ENCODE data around the gene IER3IP1. TPM values are rescaled to one million over a fixed set of nuclear protein-coding genes. Genes with fewer than 3 reads are reported as not detected.

Gene IER3IP1
- total RNA-seq, 1 donor from 2014 or later: 8.8 TPM

DNA sequence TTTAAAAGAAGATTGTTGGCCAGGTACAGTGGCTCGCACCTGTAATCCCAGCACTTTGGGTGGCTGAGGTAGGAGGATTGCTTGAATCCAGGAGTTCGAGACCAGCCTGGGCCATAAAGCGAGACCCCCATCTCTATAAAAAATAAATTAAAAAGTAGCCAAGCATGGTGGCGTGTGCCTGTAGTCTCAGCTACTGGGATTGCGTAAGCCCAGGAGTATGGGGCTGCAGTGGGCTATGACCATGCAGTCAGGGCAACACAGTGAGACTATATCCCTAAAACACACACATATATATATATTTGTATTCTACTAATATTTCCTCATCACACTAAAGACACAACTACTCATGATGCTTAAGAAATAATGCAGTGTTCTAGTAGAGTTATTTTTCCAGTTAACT, 33.0 kb downstream of the IER3IP1 start:
- peaks cover 3% of the 10 kb centered on the region for H3K4me1 Mint-ChIP-seq
- TF ChIP-seq, protein P1, sequence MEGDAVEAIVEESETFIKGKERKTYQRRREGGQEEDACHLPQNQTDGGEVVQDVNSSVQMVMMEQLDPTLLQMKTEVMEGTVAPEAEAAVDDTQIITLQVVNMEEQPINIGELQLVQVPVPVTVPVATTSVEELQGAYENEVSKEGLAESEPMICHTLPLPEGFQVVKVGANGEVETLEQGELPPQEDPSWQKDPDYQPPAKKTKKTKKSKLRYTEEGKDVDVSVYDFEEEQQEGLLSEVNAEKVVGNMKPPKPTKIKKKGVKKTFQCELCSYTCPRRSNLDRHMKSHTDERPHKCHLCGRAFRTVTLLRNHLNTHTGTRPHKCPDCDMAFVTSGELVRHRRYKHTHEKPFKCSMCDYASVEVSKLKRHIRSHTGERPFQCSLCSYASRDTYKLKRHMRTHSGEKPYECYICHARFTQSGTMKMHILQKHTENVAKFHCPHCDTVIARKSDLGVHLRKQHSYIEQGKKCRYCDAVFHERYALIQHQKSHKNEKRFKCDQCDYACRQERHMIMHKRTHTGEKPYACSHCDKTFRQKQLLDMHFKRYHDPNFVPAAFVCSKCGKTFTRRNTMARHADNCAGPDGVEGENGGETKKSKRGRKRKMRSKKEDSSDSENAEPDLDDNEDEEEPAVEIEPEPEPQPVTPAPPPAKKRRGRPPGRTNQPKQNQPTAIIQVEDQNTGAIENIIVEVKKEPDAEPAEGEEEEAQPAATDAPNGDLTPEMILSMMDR (IDR thresholded peaks at IDR 0.05): no peak
- ATAC-seq (ENCODE audit: low read depth) (no peak), DNase-seq (no peak)
- ChIA-PET POLR2A (no interaction called here), CTCF (no interaction called here)
- no peaks in the 10 kb centered on the region for H3K27me3 Mint-ChIP-seq
- no peaks in the 10 kb centered on the region for H3K9me3 Mint-ChIP-seq
- H3K4me3 Mint-ChIP-seq: no peak overlapping the region
- H3K36me3 Mint-ChIP-seq (ENCODE audit: low read depth): peaks cover 22% of the 10 kb centered on the region
- H3K27ac Mint-ChIP-seq: no peak overlapping the region
- intact Hi-C loops (cut with micrococcal nuclease): no loop called here

DNA sequence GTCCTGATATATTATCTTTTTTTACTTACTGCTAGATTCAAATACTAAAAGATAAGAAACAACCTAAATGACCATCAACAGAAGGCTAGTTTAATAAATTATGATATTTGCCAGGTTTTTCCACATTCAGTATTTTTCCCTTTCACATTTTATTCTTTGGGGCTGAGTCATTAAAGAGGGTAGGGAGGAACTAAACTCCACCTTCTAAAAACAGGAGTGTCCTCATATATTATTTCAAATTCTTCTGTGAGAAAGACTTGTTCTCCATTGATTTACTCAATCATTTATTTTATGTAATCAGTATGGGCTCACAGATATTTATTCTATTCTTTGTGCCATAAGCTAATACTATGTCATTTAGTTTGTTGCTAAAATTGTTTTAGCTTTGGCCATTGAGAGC, 34.9 kb downstream of the IER3IP1 start:
- DNase-seq (no peak), ATAC-seq (ENCODE audit: low read depth) (no peak)
- no peak overlapping the region for H3K27ac Mint-ChIP-seq
- TF ChIP-seq, protein P1 (IDR thresholded peaks at IDR 0.05): no peak
- H3K27me3 Mint-ChIP-seq: no peaks in the 10 kb centered on the region
- POLR2A ChIA-PET: no interaction called here
- H3K4me3 Mint-ChIP-seq: no peak overlapping the region
- CTCF ChIA-PET: no interaction called here
- H3K9me3 Mint-ChIP-seq: no peaks in the 10 kb centered on the region
- H3K36me3 Mint-ChIP-seq (ENCODE audit: low read depth): peaks cover 28% of the 10 kb centered on the region
- intact Hi-C loops (cut with micrococcal nuclease): no loop called here
- peaks cover 3% of the 10 kb centered on the region for H3K4me1 Mint-ChIP-seq

DNA sequence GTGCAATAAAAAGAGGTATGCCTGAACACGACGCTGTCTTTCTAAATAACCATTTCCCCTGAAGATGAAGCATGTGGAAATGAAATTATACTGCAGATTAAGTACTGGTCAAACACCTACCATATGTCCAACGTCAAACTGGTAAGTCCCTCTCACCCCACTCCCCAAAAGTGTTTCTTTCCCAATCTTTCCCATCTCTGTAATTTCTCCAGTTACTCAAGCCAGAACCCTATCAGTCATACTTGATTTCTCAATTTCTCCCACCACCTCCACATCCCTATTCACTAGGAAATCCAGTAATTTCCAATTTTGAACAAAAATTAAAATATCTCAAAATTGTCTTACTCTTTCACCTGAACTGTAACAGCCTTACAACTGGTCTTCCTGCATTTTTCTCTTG, 55.0 kb downstream of the IER3IP1 start:
- ChIA-PET POLR2A (no interaction called here), CTCF (no interaction called here)
- no peaks in the 10 kb centered on the region for H3K27me3 Mint-ChIP-seq
- peaks cover 50% of the 10 kb centered on the region for H3K36me3 Mint-ChIP-seq (ENCODE audit: low read depth)
- intact Hi-C loops (cut with micrococcal nuclease): no loop called here
- H3K4me3 Mint-ChIP-seq: no peak overlapping the region
- no peak for ATAC-seq (ENCODE audit: low read depth)
- no peaks in the 10 kb centered on the region for H3K9me3 Mint-ChIP-seq
- TF ChIP-seq, protein P1 (IDR thresholded peaks at IDR 0.05): no peak
- DNase-seq: no peak
- H3K4me1 Mint-ChIP-seq: no peaks in the 10 kb centered on the region
- no peak overlapping the region for H3K27ac Mint-ChIP-seq

DNA sequence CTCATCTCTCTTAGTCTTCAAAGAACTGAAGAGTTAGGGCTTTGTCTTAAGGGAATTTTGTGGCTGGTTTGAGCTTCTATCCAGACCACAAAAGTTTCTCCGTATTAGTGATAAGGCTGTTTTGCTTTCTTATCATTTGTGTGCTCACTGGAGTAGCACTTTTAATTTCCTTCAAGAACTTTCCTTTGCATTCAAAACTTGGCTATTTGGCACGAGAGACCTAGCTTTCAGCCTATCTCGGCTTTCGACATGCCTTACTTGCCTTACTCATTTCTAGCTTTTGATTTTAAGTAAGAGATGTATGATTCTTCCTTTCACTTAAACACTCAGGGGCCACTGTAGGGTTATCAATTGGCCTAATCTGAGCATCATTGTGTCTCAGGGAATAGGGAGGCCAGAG, 55.7 kb downstream of the IER3IP1 start:
- Mint-ChIP-seq H3K36me3 (ENCODE audit: low read depth) (peaks cover 52% of the 10 kb centered on the region), H3K27ac (no peak overlapping the region), H3K9me3 (no peaks in the 10 kb centered on the region), H3K4me1 (no peaks in the 10 kb centered on the region), H3K4me3 (no peak overlapping the region), H3K27me3 (no peaks in the 10 kb centered on the region)
- DNase-seq (no peak), ATAC-seq (ENCODE audit: low read depth) (no peak)
- ChIA-PET CTCF (no interaction called here), POLR2A (no interaction called here)
- TF ChIP-seq, protein P1 (IDR thresholded peaks at IDR 0.05): no peak
- intact Hi-C loops (cut with micrococcal nuclease): no loop called here

GRCh38 chr18:47118981-47119380, 57.2 kb downstream of the IER3IP1 start:
- Mint-ChIP-seq H3K4me3 (no peak overlapping the region), H3K27ac (no peak overlapping the region)

More at GRCh38 chr18:47118981-47119380, 57.2 kb downstream of the IER3IP1 start:
- H3K4me1 Mint-ChIP-seq: no peaks in the 10 kb centered on the region
- no peaks in the 10 kb centered on the region for H3K27me3 Mint-ChIP-seq
- TF ChIP-seq, protein P1 (IDR thresholded peaks at IDR 0.05): no peak
- H3K9me3 Mint-ChIP-seq: no peaks in the 10 kb centered on the region
- DNase-seq (no peak), ATAC-seq (ENCODE audit: low read depth) (no peak)
- CTCF ChIA-PET: interaction anchor here (1.1 kb wide), 1 partner anchor 19 kb away, joined by 3 read pairs; no protein-coding TSS in a partner anchor
- intact Hi-C loops (cut with micrococcal nuclease): no loop called here
- peaks cover 57% of the 10 kb centered on the region for H3K36me3 Mint-ChIP-seq (ENCODE audit: low read depth)
- POLR2A ChIA-PET: no interaction called here
